ENCODE results near the gene OR5T3. TPM values are rescaled to one million over a fixed set of nuclear protein-coding genes. Genes with fewer than 3 reads are reported as not detected.
A peak's percentile ranks its signal among the peaks of the same experiment; 100 is the strongest.
"Not testable (repeated sequence)": the region's sequence is repeated elsewhere in the genome, so short reads cannot be mapped to it uniquely, and the experiment has no call there.

OR5T3 gene
- not detected for total RNA-seq
- not detected for polyA plus RNA-seq
- long read RNA-seq, donor 1, result 0 reads
- long read RNA-seq, donor 2, result 0 reads
- long read RNA-seq, donor 3, result 0 reads
- long read RNA-seq, donor 4, result 0 reads

- Histone ChIP-seq H3K27ac (ENCODE audit: low read length) (no peak within 1 kb of the TSS), H3K9me3 (ENCODE audit: control insufficient read depth, low read length) (no peaks in the 10 kb centered on the region), H3K4me1 (ENCODE audit: control insufficient read depth, insufficient read depth, low read length) (no peaks in the 10 kb centered on the region), H3K4me3 (ENCODE audit: low read length) (no peak within 1 kb of the TSS), H3K27me3 (ENCODE audit: control insufficient read depth, insufficient read depth) (no peaks in the 10 kb centered on the region)
- ATAC-seq (no peak), DNase-seq (no peak)
- intact Hi-C loops (cut with DNase I), result no loop called here
Observed at GRCh38 chr11:56251954-56252353, at the start of gene OR5T3. TSS of gene OR5T3 (plus strand) at chr11:56252254. CDS start at chr11:56252254, 0 bp downstream.

GRCh38 chr11:56207790-56208189, 44.3 kb upstream of the OR5T3 start:
- DNase-seq (no peak), ATAC-seq (no peak)
- Histone ChIP-seq H3K9me3 (ENCODE audit: control insufficient read depth, low read length) (no peaks in the 10 kb centered on the region), H3K27me3 (ENCODE audit: control insufficient read depth, insufficient read depth) (no peaks in the 10 kb centered on the region), H3K4me1 (ENCODE audit: control insufficient read depth, insufficient read depth, low read length) (no peaks in the 10 kb centered on the region), H3K27ac (ENCODE audit: low read length) (no peak overlapping the region), H3K4me3 (ENCODE audit: low read length) (no peak overlapping the region)
- intact Hi-C loops (cut with DNase I), result no loop called here
- 44% methylated on average over 1 of the region's 1 CpG for WGBS

GRCh38 chr11:56214537-56214936, 37.5 kb upstream of the OR5T3 start:
- ATAC-seq, result no peak
- intact Hi-C loops (cut with DNase I), result no loop called here

GRCh38 chr11:56219735-56220134, 32.3 kb upstream of the OR5T3 start:
- intact Hi-C loops (cut with DNase I); H3K9me3 ChIP-seq (ENCODE audit: control insufficient read depth, low read length); H3K27me3 ChIP-seq (ENCODE audit: control insufficient read depth, insufficient read depth); H3K4me1 ChIP-seq (ENCODE audit: control insufficient read depth, insufficient read depth, low read length); ATAC-seq; H3K27ac ChIP-seq (ENCODE audit: low read length); H3K4me3 ChIP-seq (ENCODE audit: low read length): not testable (repeated sequence)
- peak in 1 of 3 donors; percentile 11 for DNase-seq
- WGBS, result 80% methylated on average over 5 of the region's 5 CpGs

More at GRCh38 chr11:56214537-56214936, 37.5 kb upstream of the OR5T3 start:
- H3K4me1 ChIP-seq (ENCODE audit: control insufficient read depth, insufficient read depth, low read length), result no peaks in the 10 kb centered on the region
- no peak overlapping the region for H3K27ac ChIP-seq (ENCODE audit: low read length)
- no peaks in the 10 kb centered on the region for H3K27me3 ChIP-seq (ENCODE audit: control insufficient read depth, insufficient read depth)
- DNase-seq, result no peak
- no peak overlapping the region for H3K4me3 ChIP-seq (ENCODE audit: low read length)
- WGBS, result 65% methylated on average over 2 of the region's 2 CpGs
- no peaks in the 10 kb centered on the region for H3K9me3 ChIP-seq (ENCODE audit: control insufficient read depth, low read length)

GRCh38 chr11:56234155-56234554, 17.9 kb upstream of the OR5T3 start, which contains the start of gene OR5T2:
TSS of gene OR5T2 (minus strand) at chr11:56234255. CDS start at chr11:56233062, 1,193 bp downstream.
- Histone ChIP-seq H3K9me3 (ENCODE audit: control insufficient read depth, low read length) (no peaks in the 10 kb centered on the region), H3K4me3 (ENCODE audit: low read length) (no peak within 1 kb of the TSS), H3K27ac (ENCODE audit: low read length) (no peak within 1 kb of the TSS), H3K27me3 (ENCODE audit: control insufficient read depth, insufficient read depth) (no peaks in the 10 kb centered on the region), H3K4me1 (ENCODE audit: control insufficient read depth, insufficient read depth, low read length) (no peaks in the 10 kb centered on the region)
- no peak for DNase-seq
- intact Hi-C loops (cut with DNase I), result no loop called here
- WGBS, result 48% methylated on average over 1 of the region's 1 CpG
- no peak for ATAC-seq

GRCh38 chr11:56271092-56271491, 19.0 kb downstream of the OR5T3 start:
- no peaks in the 10 kb centered on the region for H3K27me3 ChIP-seq (ENCODE audit: control insufficient read depth, insufficient read depth)
- no peak overlapping the region for H3K4me3 ChIP-seq (ENCODE audit: low read length)
- intact Hi-C loops (cut with DNase I), result no loop called here
- DNase-seq (no peak), ATAC-seq (no peak)
- WGBS, result 63% methylated on average over 3 of the region's 3 CpGs
- H3K27ac ChIP-seq (ENCODE audit: low read length), result no peak overlapping the region
- no peaks in the 10 kb centered on the region for H3K4me1 ChIP-seq (ENCODE audit: control insufficient read depth, insufficient read depth, low read length)
- no peaks in the 10 kb centered on the region for H3K9me3 ChIP-seq (ENCODE audit: control insufficient read depth, low read length)

- intact Hi-C loops (cut with DNase I), result no loop called here
- Histone ChIP-seq H3K4me1 (ENCODE audit: control insufficient read depth, insufficient read depth, low read length) (no peaks in the 10 kb centered on the region), H3K9me3 (ENCODE audit: control insufficient read depth, low read length) (no peaks in the 10 kb centered on the region), H3K4me3 (ENCODE audit: low read length) (no peak within 1 kb of the TSS), H3K27ac (ENCODE audit: low read length) (no peak within 1 kb of the TSS), H3K27me3 (ENCODE audit: control insufficient read depth, insufficient read depth) (no peaks in the 10 kb centered on the region)
- ATAC-seq (no peak), DNase-seq (no peak)
Observed at GRCh38 chr11:56273854-56274253, 21.8 kb downstream of the OR5T3 start, which contains the start of gene OR5T1. TSS of gene OR5T1 (plus strand) at chr11:56274154. CDS start at chr11:56275639, 1,485 bp downstream.

GRCh38 chr11:56292154-56292553, 40.1 kb downstream of the OR5T3 start, which contains the start of gene OR8H1:
TSS of gene OR8H1 (minus strand) at chr11:56292254. CDS start at chr11:56291062, 1,192 bp downstream.
- Histone ChIP-seq H3K9me3 (ENCODE audit: control insufficient read depth, low read length) (no peaks in the 10 kb centered on the region), H3K4me3 (ENCODE audit: low read length) (no peak within 1 kb of the TSS), H3K4me1 (ENCODE audit: control insufficient read depth, insufficient read depth, low read length) (no peaks in the 10 kb centered on the region), H3K27ac (ENCODE audit: low read length) (no peak within 1 kb of the TSS), H3K27me3 (ENCODE audit: control insufficient read depth, insufficient read depth) (no peaks in the 10 kb centered on the region)
- intact Hi-C loops (cut with DNase I), result no loop called here
- 58% methylated on average over 2 of the region's 2 CpGs for WGBS
- DNase-seq (no peak), ATAC-seq (no peak)

- Histone ChIP-seq H3K4me3 (ENCODE audit: low read length) (no peak overlapping the region), H3K9me3 (ENCODE audit: control insufficient read depth, low read length) (no peaks in the 10 kb centered on the region), H3K4me1 (ENCODE audit: control insufficient read depth, insufficient read depth, low read length) (no peaks in the 10 kb centered on the region), H3K27ac (ENCODE audit: low read length) (no peak overlapping the region), H3K27me3 (ENCODE audit: control insufficient read depth, insufficient read depth) (no peaks in the 10 kb centered on the region)
- intact Hi-C loops (cut with DNase I), result no loop called here
- no peak for DNase-seq
- WGBS, result 72% methylated on average over 4 of the region's 4 CpGs
- ATAC-seq, result no peak
Observed at GRCh38 chr11:56296898-56297297, 44.8 kb downstream of the OR5T3 start.

Other genes starting within 250 kb of the OR5T3 start
- not detected for gene OR5AS1, start 224.6 kb upstream of the OR5T3 start, total RNA-seq
- gene OR5AS1, start 224.6 kb upstream of the OR5T3 start, polyA plus RNA-seq, result not detected
- not detected for gene OR8I2, start 158.9 kb upstream of the OR5T3 start, total RNA-seq
- gene OR8I2, start 158.9 kb upstream of the OR5T3 start, polyA plus RNA-seq, result not detected
- gene OR8H2, start 148.6 kb upstream of the OR5T3 start, total RNA-seq, result not detected
- gene OR8H2, start 148.6 kb upstream of the OR5T3 start, polyA plus RNA-seq, result not detected
- gene OR8H3, start 129.9 kb upstream of the OR5T3 start, total RNA-seq, result not detected
- gene OR8H3, start 129.9 kb upstream of the OR5T3 start, polyA plus RNA-seq, result not detected
- gene OR8J3, start 112.1 kb upstream of the OR5T3 start, total RNA-seq, result not detected
- gene OR8J3, start 112.1 kb upstream of the OR5T3 start, polyA plus RNA-seq, result not detected
- not detected for gene OR8K5, start 91.9 kb upstream of the OR5T3 start, total RNA-seq
- not detected for gene OR8K5, start 91.9 kb upstream of the OR5T3 start, polyA plus RNA-seq
- gene OR5J2, start 75.6 kb upstream of the OR5T3 start, total RNA-seq, result not detected
- gene OR5J2, start 75.6 kb upstream of the OR5T3 start, polyA plus RNA-seq, result not detected
- gene OR5T2, start 18.0 kb upstream of the OR5T3 start, total RNA-seq, result not detected
- not detected for gene OR5T2, start 18.0 kb upstream of the OR5T3 start, polyA plus RNA-seq
- gene OR5T1, start 21.9 kb downstream of the OR5T3 start, total RNA-seq, result not detected
- not detected for gene OR5T1, start 21.9 kb downstream of the OR5T3 start, polyA plus RNA-seq
- gene OR8H1, start 40.0 kb downstream of the OR5T3 start, total RNA-seq, result not detected
- not detected for gene OR8H1, start 40.0 kb downstream of the OR5T3 start, polyA plus RNA-seq
- not detected for gene OR8K3, start 62.9 kb downstream of the OR5T3 start, total RNA-seq
- gene OR8K3, start 62.9 kb downstream of the OR5T3 start, polyA plus RNA-seq, result not detected
- gene OR8K1, start 93.8 kb downstream of the OR5T3 start, total RNA-seq, result not detected
- gene OR8K1, start 93.8 kb downstream of the OR5T3 start, polyA plus RNA-seq, result not detected
- not detected for gene OR8J1, start 102.0 kb downstream of the OR5T3 start, total RNA-seq
- not detected for gene OR8J1, start 102.0 kb downstream of the OR5T3 start, polyA plus RNA-seq
- not detected for gene OR8U1, start 123.4 kb downstream of the OR5T3 start, total RNA-seq
- gene OR8U1, start 123.4 kb downstream of the OR5T3 start, polyA plus RNA-seq, result not detected
- gene OR5AL1, start 160.4 kb downstream of the OR5T3 start, total RNA-seq, result not detected
- not detected for gene OR5AL1, start 160.4 kb downstream of the OR5T3 start, polyA plus RNA-seq
- gene OR5M3, start 221.1 kb downstream of the OR5T3 start, total RNA-seq, result not detected
- not detected for gene OR5M3, start 221.1 kb downstream of the OR5T3 start, polyA plus RNA-seq
- not detected for gene OR5M8, start 239.1 kb downstream of the OR5T3 start, total RNA-seq
- not detected for gene OR5M8, start 239.1 kb downstream of the OR5T3 start, polyA plus RNA-seq